Ascending aorta (tissue), 2 donors: ENCODE results near the gene ANKS3. TPM values are rescaled to one million over a fixed set of nuclear protein-coding genes. Genes with fewer than 3 reads are reported as not detected.

Experiments
- DNase-seq, 2 donors: peaks; one replicate each; pipeline ENCODE4 v3.0.0-alpha.2; 2019; ENCODE audit warnings: low spot score in 2 of 2
- H3K27ac ChIP-seq, 2 donors: fragments of 200-600 bp; sonication (generic); one replicate each; pipeline ENCODE4 v1.5.1; 2016 to 2017; ENCODE audit warnings: mild to moderate bottlenecking in 1 of 2
- H3K27me3 ChIP-seq: fragments of 200-600 bp; sonication (generic); one replicate; pipeline ENCODE4 v1.5.1; 2017
- H3K36me3 ChIP-seq, 2 donors: fragments of 200-600 bp; sonication (generic); one replicate each; pipeline ENCODE4 v1.5.1; 2016
- H3K4me1 ChIP-seq, 2 donors: fragments of 200-600 bp; sonication (generic); one replicate each; pipeline ENCODE4 v1.5.1; 2016 to 2017; ENCODE audit warnings: mild to moderate bottlenecking in 1 of 2
- H3K4me3 ChIP-seq, 2 donors: fragments of 200-600 bp; sonication (generic); one replicate each; pipeline ENCODE4 v1.5.1; 2016 to 2017; ENCODE audit warnings: mild to moderate bottlenecking in 1 of 2
- H3K9me3 ChIP-seq, 2 donors: fragments of 200-600 bp; sonication (generic); one replicate each; pipeline ENCODE4 v1.5.1; 2016
- CTCF ChIP-seq, 3 experiments: fragments of 200-600 bp in 2 of 3; fragments of 450-650 bp in 1 of 3; sonication (generic) in 2 of 3; IDR thresholded peaks; one replicate each; pipeline ENCODE4 v1.5.1; 2016 to 2019; ENCODE audit warnings: antibody characterized with exemption in 3 of 3, mild to moderate bottlenecking in 1 of 3, moderate library complexity in 1 of 3
- intact Hi-C: fragments of 100-400 bp; cut with DNase I; formaldehyde crosslinking; loops from one replicate; pipeline ENCODE4 v1.15.1; 2023
- total RNA-seq: library from RNA; depleted of rRNA; stranded (reverse); fragments of >200 nt; gene quantifications from one replicate; pipeline ENCODE4 v1.1.0, GENCODE V29; 2016

The ANKS3 gene
- total RNA-seq, 1 donor from 2014 or later = 55.9 TPM

DNA sequence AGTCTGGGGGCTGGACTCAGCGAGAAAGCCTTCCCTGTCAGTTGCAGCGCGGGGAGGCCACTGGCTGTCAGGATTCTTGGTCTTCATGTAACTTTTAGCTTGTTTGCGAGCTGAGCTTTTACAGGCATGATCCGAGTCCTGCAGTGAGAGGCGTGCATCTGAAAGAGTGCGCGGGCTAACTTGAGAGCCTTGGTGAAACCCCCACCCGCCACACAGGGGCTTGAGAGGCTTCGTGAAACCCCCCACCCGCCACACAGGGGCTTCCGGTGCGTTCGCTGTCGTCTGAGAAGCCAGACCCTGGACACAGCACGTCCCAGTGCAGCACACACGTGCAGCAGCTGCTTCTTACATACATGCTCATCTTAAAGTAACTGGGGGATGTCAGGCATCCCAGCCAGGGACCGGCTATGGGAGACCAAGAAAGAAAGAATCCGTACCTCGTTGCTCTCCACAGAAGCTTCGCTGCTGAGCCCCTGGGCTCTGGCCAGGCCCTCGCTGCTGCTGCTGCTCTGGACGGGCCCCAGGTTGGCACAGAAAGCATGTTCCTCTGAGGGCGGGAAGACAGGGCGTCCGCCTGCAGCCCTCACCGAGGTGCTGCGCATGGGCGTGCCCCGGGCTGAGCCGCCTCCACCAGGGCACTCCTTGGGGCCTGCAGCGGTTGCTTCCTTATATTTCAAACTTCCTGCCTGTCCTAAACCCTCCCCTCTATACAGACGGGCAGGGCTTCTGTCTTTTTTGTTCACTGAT lies 32.9 kb downstream of the ANKS3 start:
- H3K27ac ChIP-seq = no peak overlapping the region
- intact Hi-C loops = no loop called here
- H3K9me3 ChIP-seq = no peaks in the 10 kb centered on the region
- no peak overlapping the region for H3K4me3 ChIP-seq
- peaks cover 0 to 6% of the 10 kb centered on the region in 2 donors for H3K4me1 ChIP-seq
- H3K36me3 ChIP-seq = peaks cover 74 to 82% of the 10 kb centered on the region in 2 donors
- TF ChIP-seq CTCF (IDR thresholded peaks at IDR 0.05) = no peak
- H3K27me3 ChIP-seq = no peaks in the 10 kb centered on the region
- no peak for DNase-seq

DNA sequence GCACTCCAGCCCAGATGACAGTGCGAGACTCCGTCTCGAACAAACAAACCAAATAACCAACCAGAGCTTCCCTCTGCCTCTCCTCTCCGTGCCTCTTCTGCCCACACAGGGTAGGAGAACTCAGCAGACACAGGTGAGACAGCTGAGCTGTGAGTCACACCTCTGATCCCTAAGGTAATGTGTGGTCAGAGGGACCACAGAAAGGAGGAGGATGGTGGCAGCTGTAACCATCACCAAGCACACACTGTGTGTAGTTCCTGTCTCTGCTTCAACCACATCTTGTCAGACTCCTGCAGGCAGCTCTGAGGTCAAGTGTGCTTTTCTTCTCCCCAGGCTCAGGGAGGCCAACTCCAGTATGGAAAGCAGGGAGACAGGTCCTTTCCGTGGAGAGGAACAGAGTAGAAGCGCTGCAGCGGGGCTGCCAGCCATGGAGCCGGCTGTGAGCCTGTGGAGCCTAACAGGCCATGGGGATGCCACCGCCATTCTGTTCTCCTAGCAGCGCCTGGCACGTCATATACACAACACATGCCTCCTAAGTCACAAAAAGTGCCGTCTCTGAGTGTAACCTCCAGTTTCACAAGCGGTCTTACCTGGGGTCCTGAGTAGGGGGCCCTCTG lies 33.6 kb downstream of the ANKS3 start:
- H3K27ac ChIP-seq = no peak overlapping the region
- H3K4me1 ChIP-seq = peaks cover 0 to 11% of the 10 kb centered on the region in 2 donors
- no peak for TF ChIP-seq CTCF (IDR thresholded peaks at IDR 0.05)
- no peaks in the 10 kb centered on the region for H3K9me3 ChIP-seq
- DNase-seq = no peak
- no peaks in the 10 kb centered on the region for H3K27me3 ChIP-seq
- intact Hi-C loops = no loop called here
- H3K4me3 ChIP-seq = no peak overlapping the region
- H3K36me3 ChIP-seq = peaks cover 76 to 86% of the 10 kb centered on the region in 2 donors

GRCh38 chr16:4699046-4699556 lies 35.0 kb downstream of the ANKS3 start:
- no peak for TF ChIP-seq CTCF (IDR thresholded peaks at IDR 0.05)
- peaks cover 63 to 73% of the 10 kb centered on the region in 2 donors for H3K36me3 ChIP-seq

DNA sequence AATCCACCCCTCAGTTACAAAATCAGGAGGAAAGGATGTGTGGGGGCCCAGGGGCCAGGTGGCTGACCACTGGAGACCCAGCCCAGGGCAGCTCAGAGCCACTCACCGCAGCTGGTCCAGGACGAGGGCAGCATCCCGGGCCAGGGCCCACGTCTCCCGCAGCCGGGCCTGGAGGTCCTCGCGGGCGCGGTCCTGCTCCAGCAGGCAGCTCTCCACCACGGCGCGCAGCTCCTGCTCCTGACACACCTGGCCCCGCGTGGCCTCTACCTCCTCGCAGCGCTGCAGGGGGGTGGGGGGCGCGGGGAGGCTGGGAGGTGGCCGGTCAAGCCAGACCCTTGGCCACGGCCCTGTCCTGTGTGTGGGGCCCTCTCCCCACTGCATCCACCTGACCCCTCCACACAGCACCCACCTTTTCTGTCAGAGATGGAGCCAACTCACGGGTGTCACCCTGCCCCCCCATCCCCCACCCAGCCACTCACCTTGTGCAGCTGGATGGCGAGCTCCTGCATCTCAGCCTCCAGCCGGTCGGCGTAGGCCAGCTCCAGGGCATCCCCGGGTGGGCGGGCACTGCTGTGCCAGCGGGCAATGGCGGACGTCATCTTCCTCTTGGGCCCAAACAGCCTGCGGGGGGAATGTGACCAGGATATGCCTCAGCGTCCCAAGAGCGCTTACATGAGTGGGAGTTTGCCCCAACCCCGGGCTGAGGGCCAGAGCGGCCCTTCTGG lies 35.6 kb downstream of the ANKS3 start:
- no peak for DNase-seq
- Histone ChIP-seq H3K4me3 (no peak overlapping the region), H3K36me3 (peaks cover 59 to 69% of the 10 kb centered on the region in 2 donors), H3K27ac (no peak overlapping the region), H3K9me3 (no peaks in the 10 kb centered on the region), H3K27me3 (no peaks in the 10 kb centered on the region), H3K4me1 (peaks cover 10 to 23% of the 10 kb centered on the region in 2 donors)
- intact Hi-C loops = no loop called here
- TF ChIP-seq CTCF (IDR thresholded peaks at IDR 0.05) = no peak

More at GRCh38 chr16:4699046-4699556, 35.0 kb downstream of the ANKS3 start:
- peaks cover 10 to 23% of the 10 kb centered on the region in 2 donors for H3K4me1 ChIP-seq
- no peaks in the 10 kb centered on the region for H3K27me3 ChIP-seq
- H3K9me3 ChIP-seq = no peaks in the 10 kb centered on the region
- intact Hi-C loops = no loop called here
- no peak overlapping the region for H3K27ac ChIP-seq
- no peak overlapping the region for H3K4me3 ChIP-seq
- no peak for DNase-seq

- no peak overlapping the region for H3K27ac ChIP-seq
- peaks cover 12 to 26% of the 10 kb centered on the region in 2 donors for H3K4me1 ChIP-seq
- TF ChIP-seq CTCF (IDR thresholded peaks at IDR 0.05) = no peak
- no peaks in the 10 kb centered on the region for H3K27me3 ChIP-seq
- intact Hi-C loops = no loop called here
- H3K9me3 ChIP-seq = no peaks in the 10 kb centered on the region
- no peak overlapping the region for H3K4me3 ChIP-seq
- peaks cover 59 to 69% of the 10 kb centered on the region in 2 donors for H3K36me3 ChIP-seq
- DNase-seq = no peak
These were observed 36.2 kb downstream of the ANKS3 start for GRCh38 chr16:4697848-4698291.
